ENCODE data around the gene COQ2. TPM values are rescaled to one million over a fixed set of nuclear protein-coding genes. Genes with fewer than 3 reads are reported as not detected.

COQ2 gene
- total RNA-seq, 2 experiments from 2014 or later = 12.1 to 14.4 TPM

DNA sequence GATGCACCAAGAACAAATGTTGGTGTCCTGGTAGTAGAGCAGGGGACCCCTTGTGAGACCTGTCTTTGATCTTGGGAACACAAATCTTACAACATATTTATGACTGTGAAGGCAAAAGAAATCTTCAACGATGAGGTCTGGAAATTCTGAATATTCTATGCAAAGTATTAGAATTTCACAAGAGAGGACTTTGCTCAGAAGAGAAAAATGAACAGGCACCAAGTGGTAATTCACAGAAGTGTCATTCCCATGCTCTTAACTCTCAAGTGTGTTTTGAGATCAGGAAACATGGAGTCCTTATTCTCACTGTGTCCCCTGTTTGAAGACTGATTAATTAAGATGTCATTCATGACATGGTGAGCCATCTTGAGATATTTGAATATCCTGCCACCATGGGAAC, 52.5 kb downstream of the COQ2 start:
- intact Hi-C loops (cut with micrococcal nuclease; ENCODE audit: unreplicated experiment) = no loop called here
- no peaks in the 10 kb centered on the region for H4K20me1 ChIP-seq (ENCODE audit: insufficient read depth, low read length)
- no peak overlapping the region for H3K4me3 ChIP-seq (ENCODE audit: low read depth, low read length, poor library complexity, severe bottlenecking)
- DNase-seq (ENCODE audit: low spot score) = no peak
- peak overlapping the region; percentile 58 for H3K4me2 ChIP-seq (ENCODE audit: low read length)
- ChIA-PET POLR2A (interaction anchor here (1.3 kb wide), 1 partner anchor 19 kb away, joined by 3 read pairs; no protein-coding TSS in a partner anchor), CTCF (ENCODE audit: unreplicated experiment) (no interaction called here)
- H3K4me1 ChIP-seq (ENCODE audit: insufficient read depth, low read length, poor library complexity, severe bottlenecking) = peaks cover 47% of the 10 kb centered on the region
- no peaks in the 10 kb centered on the region for H3K36me3 ChIP-seq (ENCODE audit: insufficient read depth, low read length)
- peak overlapping the region; percentile 19; the same call in 1 of the 2 replicates for H2AFZ ChIP-seq (ENCODE audit: low read length)
- no peak overlapping the region for H3K27ac ChIP-seq (ENCODE audit: low read depth, low read length, poor library complexity, severe bottlenecking)
- TF ChIP-seq CTCF (conservative IDR thresholded peaks at IDR 0.05; ENCODE audit: low read length) (no peak), EZH2phosphoT487 (IDR thresholded peaks at IDR 0.05; ENCODE audit: borderline replicate concordance, low read depth, low read length) (no peak)
- H3K79me2 ChIP-seq (ENCODE audit: insufficient read depth, low read depth, low read length) = no peaks in the 10 kb centered on the region
- H3K9me2 ChIP-seq (ENCODE audit: insufficient read depth, low read length) = no peaks in the 10 kb centered on the region
- no peaks in the 10 kb centered on the region for H3K9me3 ChIP-seq (ENCODE audit: low read length)
- BruUV-seq (replicated peaks) = no TSS peak

GRCh38 chr4:83231620-83232076, 53.0 kb downstream of the COQ2 start:
- no peaks in the 10 kb centered on the region for H3K79me2 ChIP-seq (ENCODE audit: insufficient read depth, low read depth, low read length)
- no TSS peak for BruUV-seq (replicated peaks)
- peaks cover 43% of the 10 kb centered on the region for H3K4me1 ChIP-seq (ENCODE audit: insufficient read depth, low read length, poor library complexity, severe bottlenecking)
- H3K36me3 ChIP-seq (ENCODE audit: insufficient read depth, low read length) = no peaks in the 10 kb centered on the region
- H3K4me2 ChIP-seq (ENCODE audit: low read length) = peak overlapping the region; percentile 58
- no peak overlapping the region for H3K4me3 ChIP-seq (ENCODE audit: low read depth, low read length, poor library complexity, severe bottlenecking)
- peak overlapping the region; percentile 19; the same call in 1 of the 2 replicates for H2AFZ ChIP-seq (ENCODE audit: low read length)
- no peaks in the 10 kb centered on the region for H3K9me3 ChIP-seq (ENCODE audit: low read length)
- DNase-seq (ENCODE audit: low spot score) = peak; percentile 50
- POLR2A ChIA-PET = interaction anchor here (0.6 kb wide), 1 partner anchor 30 kb away, joined by 3 read pairs; no protein-coding TSS in a partner anchor
- H4K20me1 ChIP-seq (ENCODE audit: insufficient read depth, low read length) = no peaks in the 10 kb centered on the region
- no peak overlapping the region for H3K27ac ChIP-seq (ENCODE audit: low read depth, low read length, poor library complexity, severe bottlenecking)
- intact Hi-C loops (cut with micrococcal nuclease; ENCODE audit: unreplicated experiment) = no loop called here
- H3K9me2 ChIP-seq (ENCODE audit: insufficient read depth, low read length) = no peaks in the 10 kb centered on the region
- TF ChIP-seq EZH2phosphoT487 (IDR thresholded peaks at IDR 0.05; ENCODE audit: borderline replicate concordance, low read depth, low read length) = no peak
- TF ChIP-seq CTCF (conservative IDR thresholded peaks at IDR 0.05; ENCODE audit: low read length) = no peak
- CTCF ChIA-PET (ENCODE audit: unreplicated experiment) = no interaction called here

DNA sequence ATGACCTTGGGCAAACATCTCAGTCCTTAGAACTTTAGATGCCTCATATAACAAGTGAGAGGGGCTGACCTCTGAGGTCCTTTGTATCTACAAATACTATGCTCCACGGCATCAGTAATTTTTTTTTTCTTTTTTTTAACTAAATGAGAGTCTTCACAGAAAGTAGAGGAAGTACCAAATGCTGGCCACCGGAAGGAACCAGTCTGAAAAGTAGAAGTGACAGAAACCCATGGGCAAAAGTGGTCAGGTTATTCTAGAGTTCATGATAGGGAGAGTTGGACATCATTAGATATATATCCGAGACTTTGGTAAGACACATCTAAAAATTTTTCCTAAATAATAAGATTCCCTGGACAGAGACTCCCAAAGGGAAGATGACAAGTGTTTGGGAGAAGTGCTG, 53.7 kb downstream of the COQ2 start:
- Histone ChIP-seq H3K4me1 (ENCODE audit: insufficient read depth, low read length, poor library complexity, severe bottlenecking) (peaks cover 35% of the 10 kb centered on the region), H3K9me2 (ENCODE audit: insufficient read depth, low read length) (no peaks in the 10 kb centered on the region), H3K79me2 (ENCODE audit: insufficient read depth, low read depth, low read length) (no peaks in the 10 kb centered on the region), H3K4me2 (ENCODE audit: low read length) (0 out of 2 replicates have a peak overlapping the region, but pooled peaks have one; percentile 58), H4K20me1 (ENCODE audit: insufficient read depth, low read length) (no peaks in the 10 kb centered on the region), H2AFZ (ENCODE audit: low read length) (no peak overlapping the region; the same call in 1 of the 2 replicates), H3K27ac (ENCODE audit: low read depth, low read length, poor library complexity, severe bottlenecking) (no peak overlapping the region), H3K9me3 (ENCODE audit: low read length) (no peaks in the 10 kb centered on the region), H3K4me3 (ENCODE audit: low read depth, low read length, poor library complexity, severe bottlenecking) (no peak overlapping the region), H3K36me3 (ENCODE audit: insufficient read depth, low read length) (no peaks in the 10 kb centered on the region)
- DNase-seq (ENCODE audit: low spot score) = no peak
- CTCF ChIA-PET (ENCODE audit: unreplicated experiment) = no interaction called here
- no TSS peak for BruUV-seq (replicated peaks)
- no peak for TF ChIP-seq EZH2phosphoT487 (IDR thresholded peaks at IDR 0.05; ENCODE audit: borderline replicate concordance, low read depth, low read length)
- intact Hi-C loops (cut with micrococcal nuclease; ENCODE audit: unreplicated experiment) = no loop called here
- POLR2A ChIA-PET = interaction anchor here (0.6 kb wide), 1 partner anchor 29 kb away, joined by 3 read pairs; no protein-coding TSS in a partner anchor
